GM18526 (cell line): ENCODE measurements around the gene HMMR.

Experiments used
- POLR2A ChIP-seq: IDR thresholded peaks from 3 replicates; pipeline ENCODE4 v1.6.1; 2011; ENCODE audit not compliant: insufficient read length; ENCODE audit errors: extremely low read depth

HMMR gene

GRCh38 chr5:163451489-163451888, 8.9 kb upstream of the HMMR start:
- no peak for TF ChIP-seq POLR2A

DNA sequence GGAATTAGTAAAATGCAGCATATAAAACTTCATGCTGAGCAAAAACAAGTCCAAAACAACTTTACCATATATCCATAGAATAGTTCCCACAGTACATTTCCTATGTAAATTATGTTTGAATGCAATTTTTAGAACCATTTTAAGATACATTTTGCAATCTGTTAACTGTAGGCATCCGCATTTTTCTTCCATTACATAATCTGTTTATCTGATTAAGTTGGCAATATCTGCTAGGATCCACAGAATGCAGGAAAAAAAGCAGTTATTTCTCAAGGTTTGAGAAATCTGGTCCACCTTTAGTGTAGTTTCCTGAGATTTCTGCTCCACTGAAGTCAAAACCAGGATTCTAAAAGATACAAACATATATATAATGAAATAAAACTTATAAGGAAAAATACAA, 6.7 kb upstream of the HMMR start:
- TF ChIP-seq POLR2A, result no peak

GRCh38 chr5:163456029-163456589, 4.3 kb upstream of the HMMR start:
- TF ChIP-seq POLR2A, result no peak

DNA sequence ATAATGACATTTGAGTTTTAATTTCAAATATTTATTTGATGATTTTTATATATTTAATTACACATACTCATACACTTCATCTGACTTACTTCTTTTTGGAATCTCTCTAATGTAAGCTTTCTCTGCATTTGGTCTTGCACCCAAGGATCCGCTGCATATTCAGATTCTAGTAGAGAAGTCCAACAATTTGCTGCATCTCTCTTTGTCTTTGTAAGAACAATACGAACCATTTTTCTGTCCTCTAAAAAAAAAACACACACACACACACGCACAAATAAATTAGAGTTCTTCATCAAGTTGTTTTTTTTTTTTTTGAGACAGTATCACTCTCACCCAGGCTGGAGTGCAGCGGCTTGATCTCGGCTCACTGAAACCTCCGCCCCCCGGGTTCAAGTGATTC, 3.6 kb upstream of the HMMR start:
- TF ChIP-seq POLR2A, result no peak

DNA sequence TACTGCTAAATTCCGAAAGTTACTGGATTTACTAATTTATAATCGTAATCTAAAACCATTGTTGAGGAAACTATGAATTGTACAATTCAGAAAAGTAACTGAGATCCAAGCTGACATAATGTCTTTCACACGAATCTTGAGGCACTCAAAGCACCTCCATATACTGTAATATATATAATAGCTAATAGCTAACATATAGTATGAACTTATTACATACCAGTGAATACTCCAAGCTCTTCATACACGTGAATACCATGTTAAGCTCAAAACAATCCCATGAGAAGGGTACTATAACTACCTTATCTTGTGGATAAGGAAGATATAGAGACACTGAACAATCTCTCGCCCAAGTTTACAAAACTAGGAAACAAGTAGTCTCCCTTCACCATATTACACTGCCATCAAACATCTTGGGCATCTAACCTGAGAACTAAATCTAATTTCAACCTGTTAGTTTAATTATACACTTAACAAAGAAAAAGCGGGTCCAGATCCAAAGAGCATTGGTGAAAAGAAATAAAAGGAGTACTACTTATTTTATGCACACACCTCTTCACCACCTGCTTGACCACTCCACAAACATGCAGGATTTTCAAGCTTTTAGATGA, 1.6 kb upstream of the HMMR start:
- no peak for TF ChIP-seq POLR2A

- no peak for TF ChIP-seq POLR2A
Measured at GRCh38 chr5:163459462-163459818, 992 bp upstream of the HMMR start.

DNA sequence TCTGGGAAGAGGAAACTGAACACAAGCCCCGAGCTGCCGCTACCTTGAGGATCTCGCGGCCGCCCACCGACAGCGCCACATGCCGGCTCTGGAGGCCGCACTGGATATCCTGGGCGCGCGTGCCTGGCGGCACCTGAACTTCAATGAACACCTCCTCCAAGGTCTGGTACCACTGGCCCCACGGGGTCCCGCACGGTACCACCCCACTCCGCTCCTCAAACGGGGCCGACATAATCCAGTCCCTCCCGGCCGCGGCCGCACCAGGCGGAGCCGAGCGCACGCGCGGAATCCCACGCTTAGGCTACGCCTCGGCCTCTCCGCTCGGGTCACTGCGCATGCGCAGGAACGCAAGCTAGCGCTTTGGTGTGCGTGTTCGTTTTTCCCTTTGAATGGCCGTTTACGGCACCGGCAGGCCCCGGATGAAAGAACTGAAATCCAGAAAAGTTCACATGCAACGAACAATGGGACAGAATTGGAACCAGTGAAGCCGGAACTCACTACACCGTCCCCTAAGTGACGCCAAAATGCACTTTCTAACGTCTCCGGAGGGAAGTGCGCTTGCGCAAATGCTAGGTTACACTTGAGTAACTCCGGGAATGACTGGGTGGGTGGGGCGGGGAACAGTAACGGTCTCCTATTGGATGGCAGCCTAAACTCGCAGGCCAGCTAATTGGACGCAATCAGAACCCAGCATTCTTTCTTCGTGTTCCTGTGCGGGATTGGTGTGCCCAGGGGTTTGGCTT, 442 bp upstream of the HMMR start, which contains the start of gene NUDCD2:
Gene NUDCD2, minus strand, starts transcription at position 284 of the 743 bp plus-strand sequence. Its CDS starts 52 bp downstream, at position 232.
- TF ChIP-seq POLR2A, result peak; percentile 94

DNA sequence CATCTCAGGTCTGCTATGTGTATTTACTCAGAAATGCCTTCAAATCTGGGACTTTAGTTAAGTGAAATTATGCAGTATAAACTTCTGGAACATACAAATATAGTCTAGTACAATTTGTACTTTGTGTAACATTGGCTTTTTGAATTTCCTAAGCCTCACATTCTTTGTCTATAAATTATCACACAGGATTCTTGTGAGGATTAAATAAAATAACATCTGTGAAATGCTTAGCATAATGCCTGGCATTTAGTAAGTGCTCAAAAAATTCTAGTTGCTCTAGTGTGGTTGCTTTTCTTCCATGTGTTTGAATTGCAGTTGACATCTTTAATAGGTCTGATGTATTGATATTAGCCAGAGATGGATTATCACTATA, 2.6 kb downstream of the HMMR start:
- no peak for TF ChIP-seq POLR2A

DNA sequence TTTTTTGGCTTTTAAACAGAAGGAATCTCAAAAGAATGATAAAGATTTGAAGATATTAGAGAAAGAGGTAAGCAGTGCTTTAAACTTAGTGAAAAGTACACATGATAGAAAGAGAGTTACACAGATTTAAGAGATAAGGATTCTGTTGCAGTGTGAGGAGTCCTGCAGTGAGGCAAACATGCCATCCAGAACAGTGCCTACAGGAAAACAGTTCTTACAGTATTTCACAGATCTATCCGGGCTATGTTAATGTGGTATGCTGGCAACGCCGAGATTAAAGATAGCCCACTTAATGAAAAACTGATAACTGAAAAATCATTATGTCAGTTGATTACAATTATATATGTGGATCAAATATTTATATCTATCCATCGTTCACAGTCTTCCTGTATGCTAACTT, 7.2 kb downstream of the HMMR start:
- no peak for TF ChIP-seq POLR2A

GRCh38 chr5:163473635-163474243, 13.3 kb downstream of the HMMR start:
- no peak for TF ChIP-seq POLR2A

- no peak for TF ChIP-seq POLR2A
Measured at GRCh38 chr5:163475411-163475810, 15.0 kb downstream of the HMMR start.

GRCh38 chr5:163478126-163478981, 17.9 kb downstream of the HMMR start:
- TF ChIP-seq POLR2A, result no peak

GRCh38 chr5:163478982-163479271, 18.5 kb downstream of the HMMR start:
- no peak for TF ChIP-seq POLR2A

DNA sequence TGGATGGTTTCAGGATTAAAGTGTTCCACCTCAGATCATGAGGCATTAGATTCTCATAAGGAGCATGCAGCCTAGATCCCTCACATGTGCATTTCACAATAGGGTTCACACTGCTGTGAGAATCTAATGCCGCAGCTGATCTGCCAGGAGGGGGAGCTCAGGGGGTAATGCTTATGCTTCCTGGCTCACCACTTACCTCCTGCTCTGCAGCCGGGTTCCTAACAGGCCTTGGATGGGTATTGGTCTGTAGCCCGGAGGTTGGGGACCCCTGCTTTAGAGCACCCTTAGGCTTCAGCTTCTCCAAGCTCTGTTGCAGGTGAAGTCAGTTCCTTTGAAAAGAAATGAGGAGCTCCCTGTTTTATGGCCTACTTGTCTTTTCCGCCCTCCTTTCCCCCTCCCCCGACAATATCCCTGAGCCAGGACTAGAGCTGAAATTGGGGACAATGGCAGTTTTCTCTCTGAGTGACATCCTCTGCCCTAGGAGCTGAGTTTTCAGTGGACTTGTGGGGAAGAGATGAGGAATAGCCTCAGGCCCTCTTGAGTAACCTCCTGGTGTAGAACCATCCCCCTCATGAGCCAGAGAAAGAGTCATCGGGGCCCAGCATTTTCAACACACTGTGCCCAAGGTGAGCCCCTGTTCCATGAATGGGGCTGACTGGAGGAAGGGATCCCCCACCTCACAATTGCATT, 28.8 kb downstream of the HMMR start:
- TF ChIP-seq POLR2A, result no peak

- no peak for TF ChIP-seq POLR2A
Measured at GRCh38 chr5:163489745-163490075, 29.3 kb downstream of the HMMR start.
